SK-N-SH (cell line): ENCODE data around the gene NOG. TPM values are rescaled to one million over a fixed set of nuclear protein-coding genes. Genes with fewer than 3 reads are reported as not detected.

Experiments
- CTCF ChIA-PET: fragments of 300-600, 350-600 bp; formaldehyde crosslinking; extraction: SDS; loops from one replicate; lab custom pipeline; 2021; lab: Yijun Ruan, JAX
- POLR2A ChIA-PET: fragments of 350-600 bp; sonication (Branson Sonifier 250); formaldehyde crosslinking; extraction: SDS; loops from one replicate; lab custom pipeline; 2020; ENCODE audit warnings: antibody characterized with exemption, inconsistent platforms; lab: Yijun Ruan, JAX
- DNase-seq: peaks from one replicate; pipeline ENCODE4 v3.0.0; 2012
- H2AFZ ChIP-seq: fragments of 200-600 bp; sonication (generic); 2 replicates; pipeline ENCODE4 v1.8.1; 2016; ENCODE audit warnings: antibody characterized with exemption, mild to moderate bottlenecking, low read depth
- H3F3A ChIP-seq: fragments of 200-600 bp; sonication (generic); replicated peaks from 2 replicates; pipeline ENCODE3; 2016; ENCODE audit warnings: antibody characterized with exemption, mild to moderate bottlenecking; ENCODE audit not compliant: insufficient read depth
- H3K27ac ChIP-seq, 2 experiments: fragments of 200-500 bp in 1 of 2; fragments of 200-600 bp in 1 of 2; sonication (Bioruptor generic) in 1 of 2; sonication (generic), shearing (Covaris generic) in 1 of 2; 2 replicates each; pipeline versions ENCODE4 v1.5.1 to v1.6.1; 2014 to 2016; ENCODE audit warnings: low read depth in 2 of 2, inconsistent platforms in 1 of 2, low read length in 1 of 2, mild to moderate bottlenecking in 1 of 2, mixed read lengths in 1 of 2
- H3K27me3 ChIP-seq: fragments of 200-600 bp; sonication (generic), shearing (Covaris generic); 2 replicates; pipeline ENCODE4 v1.6.1; 2016; ENCODE audit warnings: mixed run types; ENCODE audit not compliant: insufficient read depth
- H3K36me3 ChIP-seq, 2 experiments: fragments of 200-500 bp in 1 of 2; fragments of 200-600 bp in 1 of 2; sonication (Bioruptor generic) in 1 of 2; sonication (generic) in 1 of 2; replicated peaks in 1 of 2; 2 replicates each; pipeline versions ENCODE3 to v1.5.1; 2014 to 2016; ENCODE audit warnings: low read length in 1 of 2, mild to moderate bottlenecking in 1 of 2; ENCODE audit not compliant: insufficient read depth in 2 of 2, control insufficient read depth in 1 of 2
- H3K4me1 ChIP-seq, 2 experiments: fragments of 200-500 bp in 1 of 2; fragments of 200-600 bp in 1 of 2; sonication (Bioruptor generic) in 1 of 2; sonication (generic), shearing (Covaris generic) in 1 of 2; 2 replicates each; pipeline versions ENCODE4 v1.5.1 to v1.6.1; 2014 to 2016; ENCODE audit warnings: low read depth in 1 of 2, low read length in 1 of 2, mixed run types in 1 of 2; ENCODE audit not compliant: insufficient read depth in 2 of 2, control insufficient read depth in 1 of 2
- H3K4me2 ChIP-seq: fragments of 200-600 bp; sonication (generic), shearing (Covaris generic); 2 replicates; pipeline ENCODE4 v1.6.1; 2017; ENCODE audit warnings: mixed run types
- H3K4me3 ChIP-seq, 2 experiments: fragments of 200-500 bp in 1 of 2; fragments of 200-600 bp in 1 of 2; sonication (Bioruptor generic) in 1 of 2; sonication (generic), shearing (Covaris generic) in 1 of 2; 2 replicates each; pipeline versions ENCODE4 v1.5.1 to v1.8.1; 2014 to 2016; ENCODE audit warnings: low read depth in 2 of 2, inconsistent platforms in 1 of 2, low read length in 1 of 2, mild to moderate bottlenecking in 1 of 2, mixed read lengths in 1 of 2, moderate library complexity in 1 of 2
- H3K79me2 ChIP-seq: fragments of 200-600 bp; sonication (generic); 2 replicates; pipeline ENCODE4 v1.8.1; 2017; ENCODE audit warnings: mild to moderate bottlenecking; ENCODE audit not compliant: insufficient read depth
- H3K9ac ChIP-seq: fragments of 200-600 bp; sonication (generic); 2 replicates; pipeline ENCODE4 v1.6.1; 2017; ENCODE audit warnings: mixed run types
- H3K9me2 ChIP-seq: fragments of 200-600 bp; sonication (generic); 2 replicates; pipeline ENCODE4 v1.6.1; 2017; ENCODE audit warnings: mixed run types
- H3K9me3 ChIP-seq: fragments of 200-600 bp; sonication (generic); 2 replicates; pipeline ENCODE4 v1.6.1; 2017; ENCODE audit warnings: mixed run types, mild to moderate bottlenecking, moderate library complexity
- H4K20me1 ChIP-seq: fragments of 200-600 bp; sonication (generic); 2 replicates; pipeline ENCODE4 v1.6.1; 2017; ENCODE audit warnings: mild to moderate bottlenecking, mixed run types; ENCODE audit not compliant: insufficient read depth
- ELF1 ChIP-seq: IDR thresholded peaks from 2 replicates; pipeline ENCODE4 v1.4.0; 2012
- EP300 ChIP-seq, 2 experiments: IDR thresholded peaks; 2 replicates each; pipeline versions ENCODE4 v1.4.0 to v1.6.1; 2012; ENCODE audit warnings: borderline replicate concordance in 1 of 2, low read depth in 1 of 2, low read length in 1 of 2
- FOSL2 ChIP-seq: IDR thresholded peaks from 2 replicates; pipeline ENCODE4 v1.4.0; 2012; ENCODE audit warnings: low read depth, mild to moderate bottlenecking, moderate library complexity, borderline replicate concordance
- FOXJ3 ChIP-seq: sonication (generic); formaldehyde crosslinking; IDR thresholded peaks from 2 replicates; pipeline ENCODE4 v1.5.1; 2020; ENCODE audit warnings: mild to moderate bottlenecking, missing genetic modification reagents
- FOXM1 ChIP-seq: IDR thresholded peaks from 2 replicates; pipeline ENCODE4 v1.4.0; 2012; ENCODE audit warnings: low read depth, mild to moderate bottlenecking
- GABPA ChIP-seq: IDR thresholded peaks from 2 replicates; pipeline ENCODE4 v1.4.0; 2012; ENCODE audit warnings: low read depth, mild to moderate bottlenecking
- GATA2 ChIP-seq: sonication (generic); formaldehyde crosslinking; IDR thresholded peaks from 2 replicates; pipeline ENCODE4 v1.5.0; 2020; ENCODE audit warnings: mild to moderate bottlenecking, missing genetic modification reagents
- JUND ChIP-seq: IDR thresholded peaks from 2 replicates; pipeline ENCODE4 v1.4.0; 2012
- RXRA ChIP-seq: IDR thresholded peaks from 2 replicates; pipeline ENCODE4 v1.4.0; 2012; ENCODE audit warnings: low read depth, mild to moderate bottlenecking, borderline replicate concordance
- SIN3A ChIP-seq: IDR thresholded peaks from 2 replicates; pipeline ENCODE4 v1.6.1; 2012; ENCODE audit warnings: low read depth, mild to moderate bottlenecking, low read length, moderate library complexity, borderline replicate concordance
- SMC3 ChIP-seq: IDR thresholded peaks from 2 replicates; pipeline ENCODE4 v1.6.1; 2012; ENCODE audit warnings: low read depth, low read length, improper control_type of control experiment
- TAF1 ChIP-seq: IDR thresholded peaks from 2 replicates; pipeline ENCODE4 v1.6.1; 2012; ENCODE audit warnings: low read depth, mild to moderate bottlenecking, low read length, moderate library complexity, borderline replicate concordance
- TCF12 ChIP-seq: IDR thresholded peaks from 2 replicates; pipeline ENCODE4 v1.4.0; 2012
- WGBS: methylation state at CpG from one replicate; pipeline ENCODE4 v1.1.6; 2017; ENCODE audit warnings: low lambda C conversion rate; 5-methylcytosine and 5-hydroxymethylcytosine counted together
- polyA plus RNA-seq, 3 experiments: library from polyadenylated mRNA; depleted of rRNA; stranded (reverse); fragments of >200 nt; gene quantifications; 2 replicates each; pipeline ENCODE4 v1.2.3, GENCODE V29; 2012
- TF ChIP-seq, protein P1 (sequence below): IDR thresholded peaks from 2 replicates; pipeline ENCODE4; 2012
- TF ChIP-seq, protein P2 (sequence below): fragments of 200-600 bp; sonication (generic); IDR thresholded peaks from 2 replicates; pipeline ENCODE4 v1.6.1; 2017; ENCODE audit warnings: antibody characterized with exemption, mild to moderate bottlenecking, moderate library complexity
- TF ChIP-seq, protein P3 (sequence below): IDR thresholded peaks from 2 replicates; pipeline ENCODE4 v1.4.0; 2012; ENCODE audit warnings: low read depth, borderline replicate concordance

Gene NOG
- polyA plus RNA-seq, 1 of the 3 experiments (the other 2 are of a cell fraction) = 3.1 TPM

DNA sequence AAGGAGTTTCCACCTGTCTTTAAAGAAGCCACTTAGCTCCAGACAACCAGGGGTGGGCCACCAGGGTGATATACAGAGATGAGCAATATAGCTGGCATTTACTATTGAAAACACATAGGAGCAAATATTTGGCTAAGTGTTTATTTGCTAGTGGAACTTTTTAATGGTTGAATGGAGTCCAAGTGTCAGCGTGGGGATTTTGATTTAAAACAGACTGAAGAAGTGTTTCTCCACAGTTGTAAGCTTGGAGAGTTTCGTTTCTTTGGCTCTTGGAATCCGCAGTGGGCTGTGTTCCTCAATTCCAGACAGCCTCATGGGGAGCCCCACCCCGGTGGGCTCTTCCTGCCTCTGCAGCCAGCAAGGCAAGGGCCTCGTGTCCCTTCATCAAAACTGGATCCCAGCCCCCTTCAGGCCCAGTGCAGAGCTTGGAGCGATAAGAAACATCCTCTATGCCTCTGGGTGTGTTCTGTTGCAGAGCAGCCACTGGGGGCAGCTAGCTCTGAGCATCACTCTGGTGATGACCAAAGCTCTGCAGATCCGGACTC is 36.1 kb downstream of the NOG start:
- DNase-seq = peak; percentile 36
- Histone ChIP-seq H3F3A (no peaks in the 10 kb centered on the region), H3K4me1 (no peaks in the 10 kb centered on the region), H4K20me1 (no peaks in the 10 kb centered on the region), H3K36me3 (no peaks in the 10 kb centered on the region), H3K9me2 (no peaks in the 10 kb centered on the region), H3K9me3 (no peaks in the 10 kb centered on the region), H3K9ac (no peak overlapping the region), H3K4me3 (peak overlapping the region in 1 of 2 experiments; percentile 31; a peak in 1 of 4 replicates), H2AFZ (no peak overlapping the region), H3K27me3 (peaks cover 7% of the 10 kb centered on the region; the same call in 1 of the 2 replicates), H3K79me2 (no peaks in the 10 kb centered on the region), H3K4me2 (peak overlapping the region; percentile 12; the same call in 1 of the 2 replicates), H3K27ac (no peak overlapping the region)
- CTCF ChIA-PET = interaction anchor here (0.6 to 2.6 kb wide), 4 partner anchors 15 to 151 kb away, joined by 3 to 9 read pairs (median 3); no protein-coding TSS in a partner anchor
- POLR2A ChIA-PET = no interaction called here
- WGBS = 5% methylated on average over 7 of the region's 7 CpGs
- no peak for TF ChIP-seq RXRA
- no peak for TF ChIP-seq FOXJ3
- no peak for TF ChIP-seq JUND
- TF ChIP-seq TCF12 = peak; percentile 43; the same call in 1 of the 2 replicates
- TF ChIP-seq GABPA = no peak
- TF ChIP-seq, protein P1, sequence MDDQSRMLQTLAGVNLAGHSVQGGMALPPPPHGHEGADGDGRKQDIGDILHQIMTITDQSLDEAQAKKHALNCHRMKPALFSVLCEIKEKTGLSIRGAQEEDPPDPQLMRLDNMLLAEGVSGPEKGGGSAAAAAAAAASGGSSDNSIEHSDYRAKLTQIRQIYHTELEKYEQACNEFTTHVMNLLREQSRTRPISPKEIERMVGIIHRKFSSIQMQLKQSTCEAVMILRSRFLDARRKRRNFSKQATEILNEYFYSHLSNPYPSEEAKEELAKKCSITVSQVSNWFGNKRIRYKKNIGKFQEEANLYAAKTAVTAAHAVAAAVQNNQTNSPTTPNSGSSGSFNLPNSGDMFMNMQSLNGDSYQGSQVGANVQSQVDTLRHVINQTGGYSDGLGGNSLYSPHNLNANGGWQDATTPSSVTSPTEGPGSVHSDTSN = peak; percentile 11
- no peak for TF ChIP-seq ELF1
- no peak for TF ChIP-seq TAF1
- TF ChIP-seq, protein P2, sequence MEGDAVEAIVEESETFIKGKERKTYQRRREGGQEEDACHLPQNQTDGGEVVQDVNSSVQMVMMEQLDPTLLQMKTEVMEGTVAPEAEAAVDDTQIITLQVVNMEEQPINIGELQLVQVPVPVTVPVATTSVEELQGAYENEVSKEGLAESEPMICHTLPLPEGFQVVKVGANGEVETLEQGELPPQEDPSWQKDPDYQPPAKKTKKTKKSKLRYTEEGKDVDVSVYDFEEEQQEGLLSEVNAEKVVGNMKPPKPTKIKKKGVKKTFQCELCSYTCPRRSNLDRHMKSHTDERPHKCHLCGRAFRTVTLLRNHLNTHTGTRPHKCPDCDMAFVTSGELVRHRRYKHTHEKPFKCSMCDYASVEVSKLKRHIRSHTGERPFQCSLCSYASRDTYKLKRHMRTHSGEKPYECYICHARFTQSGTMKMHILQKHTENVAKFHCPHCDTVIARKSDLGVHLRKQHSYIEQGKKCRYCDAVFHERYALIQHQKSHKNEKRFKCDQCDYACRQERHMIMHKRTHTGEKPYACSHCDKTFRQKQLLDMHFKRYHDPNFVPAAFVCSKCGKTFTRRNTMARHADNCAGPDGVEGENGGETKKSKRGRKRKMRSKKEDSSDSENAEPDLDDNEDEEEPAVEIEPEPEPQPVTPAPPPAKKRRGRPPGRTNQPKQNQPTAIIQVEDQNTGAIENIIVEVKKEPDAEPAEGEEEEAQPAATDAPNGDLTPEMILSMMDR = peak; percentile 71
- no peak for TF ChIP-seq FOSL2
- 0 out of 2 replicates have a peak, but pooled peaks have one; percentile 4 for TF ChIP-seq SMC3
- TF ChIP-seq FOXM1 = no peak
- no peak for TF ChIP-seq GATA2 (CRISPR knock-in tag)
- peak; percentile 44; the same call in 1 of the 2 replicates for TF ChIP-seq SIN3A
- no peak for TF ChIP-seq EP300 (IDR thresholded peaks at IDR 0.05; ENCODE audit: borderline replicate concordance in 1 of 2, low read depth in 1 of 2, low read length in 1 of 2)
- TF ChIP-seq, protein P3, sequence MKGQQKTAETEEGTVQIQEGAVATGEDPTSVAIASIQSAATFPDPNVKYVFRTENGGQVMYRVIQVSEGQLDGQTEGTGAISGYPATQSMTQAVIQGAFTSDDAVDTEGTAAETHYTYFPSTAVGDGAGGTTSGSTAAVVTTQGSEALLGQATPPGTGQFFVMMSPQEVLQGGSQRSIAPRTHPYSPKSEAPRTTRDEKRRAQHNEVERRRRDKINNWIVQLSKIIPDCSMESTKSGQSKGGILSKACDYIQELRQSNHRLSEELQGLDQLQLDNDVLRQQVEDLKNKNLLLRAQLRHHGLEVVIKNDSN = no peak
